Left renal pelvis (tissue), 4 donors: ENCODE data around the gene ERC2. TPM values are rescaled to one million over a fixed set of nuclear protein-coding genes. Genes with fewer than 3 reads are reported as not detected.
"Not testable (repeated sequence)": the region's sequence is repeated elsewhere in the genome, so short reads cannot be mapped to it uniquely, and the experiment has no call there.

Source experiments
- DNase-seq, 4 donors: peaks; one replicate each; pipeline ENCODE4 v3.0.0-alpha.2; 2013; ENCODE audit warnings: low read depth in 4 of 4, low spot score in 3 of 4
- polyA plus RNA-seq, 4 donors: library from polyadenylated mRNA; unstranded; fragments of 120-200 nt; gene quantifications; one replicate each; pipeline ENCODE4 v1.2.1, GENCODE V29; 2013; ENCODE audit not compliant: insufficient read length in 4 of 4

The ERC2 gene
- polyA plus RNA-seq, 4 donors, result 1.2 to 5.3 (median 2.9) TPM

DNA sequence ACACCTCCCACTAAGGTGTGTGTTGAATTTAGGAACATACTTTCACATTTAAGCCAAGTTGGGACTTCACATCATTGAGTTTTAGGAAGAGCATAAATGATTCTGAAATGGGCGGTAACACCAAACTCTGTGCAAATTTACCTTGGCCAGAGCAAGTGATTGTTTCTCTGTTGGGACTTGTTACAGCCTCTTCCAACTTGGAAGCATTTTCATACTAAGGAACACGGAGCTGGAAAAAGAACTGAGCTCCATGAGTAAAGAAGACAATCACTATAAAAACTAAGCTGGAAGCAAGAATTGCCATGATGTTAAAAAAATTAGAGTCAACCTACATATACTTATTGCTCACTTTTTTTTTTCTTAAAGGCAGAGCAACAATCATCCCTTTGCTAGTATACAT is 371.3 kb downstream of the ERC2 start:
- no peak for DNase-seq

- DNase-seq, result no peak
Measured at GRCh38 chr3:56094170-56094569, 374.1 kb downstream of the ERC2 start.

- no peak for DNase-seq
Measured at GRCh38 chr3:56089739-56090138, 378.5 kb downstream of the ERC2 start.

DNA sequence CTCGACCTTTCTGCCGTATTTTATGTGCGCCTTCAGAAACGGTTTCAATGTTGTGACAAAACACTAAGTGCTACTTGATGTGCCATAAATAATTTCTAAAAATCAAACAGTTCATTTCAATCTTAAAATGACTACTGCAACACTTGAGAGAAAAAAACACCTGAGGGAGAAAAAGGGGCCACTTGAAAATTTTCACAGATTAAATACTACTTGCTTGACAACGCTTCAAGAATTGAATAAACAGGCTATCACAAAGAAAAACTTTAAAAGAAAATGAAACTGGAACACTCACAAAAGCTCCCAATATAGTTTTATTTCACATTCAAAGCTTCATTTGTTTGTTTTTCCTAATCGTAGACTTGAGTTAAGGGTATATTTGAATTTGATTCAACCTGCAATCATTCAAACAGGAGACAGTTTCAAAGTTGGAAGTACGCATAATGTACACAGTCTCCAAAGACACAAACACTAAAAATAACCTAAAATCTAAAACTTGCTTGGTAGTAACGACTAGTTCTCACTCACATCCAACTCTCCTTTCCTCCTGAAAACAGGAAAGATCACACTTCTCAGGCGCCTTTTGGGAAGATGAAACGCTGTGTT is 380.7 kb downstream of the ERC2 start:
- no peak for DNase-seq

GRCh38 chr3:56086355-56086754 is 381.9 kb downstream of the ERC2 start:
- no peak for DNase-seq

GRCh38 chr3:56081246-56081645 is 387.0 kb downstream of the ERC2 start:
- no peak for DNase-seq

DNA sequence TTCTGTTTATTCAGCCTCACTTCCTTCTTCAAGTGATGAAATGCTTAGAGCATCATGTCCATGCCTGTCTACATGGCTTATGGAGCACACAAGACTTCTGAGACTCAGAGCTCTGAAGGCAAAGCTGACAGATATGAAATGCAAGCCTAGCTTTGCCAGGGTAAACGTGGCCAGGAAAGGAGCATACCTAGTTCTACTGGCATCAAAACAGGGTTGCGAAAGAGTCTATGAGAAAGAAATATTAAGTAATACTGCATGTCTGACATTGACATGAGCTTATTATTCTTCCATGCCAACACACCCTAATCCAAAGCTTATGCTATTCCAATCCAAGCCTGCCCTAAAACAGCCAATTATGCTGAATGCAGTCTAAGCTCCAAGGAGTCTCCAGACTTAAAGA is 391.5 kb downstream of the ERC2 start:
- DNase-seq, result no peak

GRCh38 chr3:56075089-56075488 is 393.2 kb downstream of the ERC2 start:
- no peak for DNase-seq

DNA sequence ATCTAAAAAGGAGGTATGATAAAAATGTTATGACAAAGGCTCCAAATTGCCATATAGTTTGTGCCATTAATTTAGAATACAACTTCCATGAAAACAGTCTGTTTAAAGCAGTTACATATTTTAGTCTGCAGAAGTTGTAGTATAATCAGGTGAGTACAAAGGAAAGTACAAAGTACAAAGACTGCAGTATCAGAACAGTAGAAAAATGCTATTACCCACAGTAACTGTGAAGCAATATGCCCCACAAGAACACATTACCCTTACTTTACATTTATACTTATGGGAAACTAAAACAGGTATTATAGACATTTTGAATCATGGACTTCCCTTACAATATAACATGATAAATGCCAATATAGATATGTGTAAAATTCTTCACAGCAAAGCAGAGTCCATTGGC is 398.5 kb downstream of the ERC2 start:
- DNase-seq, result no peak

- DNase-seq, result not testable (repeated sequence)
Measured at GRCh38 chr3:56066405-56066804, 401.9 kb downstream of the ERC2 start.

DNA sequence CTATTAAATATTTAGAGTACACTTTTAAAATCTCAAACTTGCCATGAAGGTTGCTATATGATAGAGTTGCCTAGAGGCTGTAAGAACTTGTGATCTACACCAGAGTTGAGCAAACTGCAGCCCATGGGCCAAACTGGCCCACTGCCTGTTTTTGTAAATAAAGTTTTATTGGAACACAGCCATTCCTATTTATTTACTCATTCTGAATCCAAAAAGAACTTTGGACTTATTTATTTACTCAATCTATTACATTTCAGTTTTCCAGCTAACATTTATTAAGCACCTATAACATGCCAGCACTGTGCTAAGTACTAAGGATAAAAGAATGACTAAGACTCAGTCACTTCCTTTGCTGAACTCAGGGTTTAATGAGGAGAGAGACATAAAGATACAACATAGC is 403.6 kb downstream of the ERC2 start:
- no peak for DNase-seq

DNA sequence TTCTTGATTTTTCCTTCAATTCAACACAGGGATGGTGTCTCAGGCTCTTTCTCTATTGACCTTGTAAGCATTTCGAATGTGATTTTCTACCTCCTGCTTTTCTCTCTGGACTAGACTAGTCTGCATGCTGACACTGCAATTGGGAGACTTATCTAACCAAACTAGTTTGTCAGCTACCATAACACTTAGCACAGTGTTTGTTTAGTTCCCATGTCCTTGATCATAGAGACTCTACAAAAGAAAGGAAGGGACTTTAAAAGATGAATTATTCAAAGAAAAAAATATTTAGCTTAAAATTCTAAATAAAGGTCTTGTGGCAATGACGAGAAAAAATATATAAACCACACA is 407.0 kb downstream of the ERC2 start:
- DNase-seq, result no peak

DNA sequence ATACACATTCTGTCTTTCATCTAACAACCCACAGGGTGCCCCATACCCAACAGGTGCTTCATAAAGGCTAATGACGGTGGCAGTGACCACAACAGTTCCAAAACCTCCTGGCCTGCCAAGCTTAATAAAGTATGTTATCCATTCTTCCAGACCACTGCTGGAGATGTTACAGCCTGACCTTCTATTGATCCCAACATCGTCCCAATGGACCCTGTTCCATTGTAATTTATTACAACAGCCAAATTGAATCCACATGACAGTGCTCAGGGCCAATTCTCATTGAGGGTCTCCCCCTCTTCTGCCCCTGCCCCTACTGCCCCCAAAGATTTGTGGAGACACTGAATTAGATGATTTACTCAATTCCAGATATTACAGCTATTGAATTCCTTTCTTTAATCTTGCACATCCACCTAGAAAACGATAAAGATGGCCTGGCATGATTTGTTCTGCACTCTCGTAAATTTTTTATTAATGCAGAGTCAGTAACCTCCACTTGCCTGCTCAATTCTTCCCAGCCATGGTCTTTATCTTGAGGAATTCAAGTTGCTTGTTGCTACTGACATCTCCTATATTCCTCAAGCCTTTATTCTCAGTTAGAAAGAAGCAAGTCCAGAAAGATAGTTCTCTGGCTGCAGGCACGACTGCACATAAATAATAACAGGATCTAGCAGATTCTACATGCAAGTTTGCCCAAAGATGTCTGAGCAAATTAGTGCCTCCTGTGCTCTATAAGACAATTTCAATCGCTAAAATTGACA is 407.6 kb downstream of the ERC2 start:
- DNase-seq, result no peak

- DNase-seq, result no peak
Measured at GRCh38 chr3:56059731-56060130, 408.5 kb downstream of the ERC2 start.

GRCh38 chr3:56055951-56056350 is 412.3 kb downstream of the ERC2 start:
- DNase-seq, result no peak

DNA sequence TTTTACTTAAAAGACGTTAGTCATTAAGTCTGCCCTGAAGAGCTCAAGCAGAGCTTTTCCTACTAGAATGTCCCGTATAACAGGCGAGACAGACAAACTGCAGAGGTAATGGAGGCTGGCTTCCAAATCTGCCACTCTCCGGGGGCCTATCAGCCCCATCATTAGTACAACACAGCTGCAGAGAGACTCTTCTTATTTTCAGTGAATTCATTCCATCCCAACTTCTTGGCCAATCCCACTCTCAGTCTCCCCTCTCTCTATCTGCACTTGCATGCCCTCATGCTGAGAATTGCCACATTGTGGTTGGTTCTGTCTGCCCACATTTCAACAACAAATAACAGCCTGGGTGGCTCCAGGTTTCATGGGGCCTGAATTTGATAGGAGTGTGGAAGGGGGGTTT is 412.7 kb downstream of the ERC2 start:
- no peak for DNase-seq

DNA sequence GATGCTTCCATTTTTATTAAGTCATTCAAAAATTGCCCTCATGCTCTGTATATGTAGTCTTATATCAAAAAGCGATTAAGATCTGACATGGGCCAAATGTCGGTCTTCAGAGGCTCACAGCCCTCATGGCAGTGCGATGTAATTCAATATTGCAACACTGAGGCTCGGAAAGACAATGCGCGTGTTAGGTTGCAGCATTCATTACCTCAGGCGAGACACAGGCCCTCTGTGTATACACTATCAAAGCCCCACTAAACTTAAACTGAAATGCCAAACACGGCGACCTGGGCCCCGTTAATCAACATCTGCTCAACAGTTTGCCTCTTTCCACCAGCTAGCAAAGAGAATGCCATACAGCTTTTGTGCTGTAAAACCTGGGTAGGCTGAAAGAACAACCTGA is 413.4 kb downstream of the ERC2 start:
- DNase-seq, result no peak

DNA sequence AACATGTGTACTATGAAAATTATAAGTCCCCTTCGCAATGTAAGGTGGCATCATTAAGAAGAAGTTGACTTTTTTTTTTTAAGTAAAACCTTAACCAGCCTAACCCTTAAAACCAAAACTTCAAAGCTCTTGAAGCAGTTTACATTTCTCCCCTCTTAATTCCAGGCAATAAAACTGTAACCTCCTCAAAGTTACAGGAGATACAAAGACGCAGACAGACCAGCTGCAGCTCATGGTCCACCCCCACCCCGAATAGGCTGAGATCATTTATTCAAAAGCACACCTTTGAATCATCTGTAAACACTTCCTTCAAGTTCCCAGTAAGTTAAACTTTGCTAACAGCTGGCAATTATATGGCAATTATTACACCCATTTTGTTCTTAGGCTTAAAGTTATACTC is 414.5 kb downstream of the ERC2 start:
- DNase-seq, result no peak

DNA sequence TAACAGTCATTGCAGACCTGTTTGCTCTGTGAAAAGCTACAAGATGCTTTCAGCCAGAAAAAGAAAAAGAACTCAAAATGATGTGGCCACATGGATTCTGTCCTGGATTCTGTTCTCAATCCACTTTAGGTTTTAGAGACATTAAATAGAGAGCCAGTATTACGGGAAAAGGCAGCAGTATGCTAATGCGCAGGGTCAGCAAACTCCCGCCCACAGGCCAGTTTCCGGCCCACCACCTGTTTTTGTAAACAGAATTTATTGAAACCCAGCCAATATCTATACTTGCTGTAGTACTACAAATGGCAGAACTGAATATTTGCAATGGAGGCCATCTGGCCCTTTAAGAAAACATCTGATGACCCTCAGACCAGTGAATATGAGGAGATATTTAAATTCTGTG is 416.1 kb downstream of the ERC2 start:
- no peak for DNase-seq

GRCh38 chr3:56051052-56051451 is 417.2 kb downstream of the ERC2 start:
- DNase-seq, result no peak

DNA sequence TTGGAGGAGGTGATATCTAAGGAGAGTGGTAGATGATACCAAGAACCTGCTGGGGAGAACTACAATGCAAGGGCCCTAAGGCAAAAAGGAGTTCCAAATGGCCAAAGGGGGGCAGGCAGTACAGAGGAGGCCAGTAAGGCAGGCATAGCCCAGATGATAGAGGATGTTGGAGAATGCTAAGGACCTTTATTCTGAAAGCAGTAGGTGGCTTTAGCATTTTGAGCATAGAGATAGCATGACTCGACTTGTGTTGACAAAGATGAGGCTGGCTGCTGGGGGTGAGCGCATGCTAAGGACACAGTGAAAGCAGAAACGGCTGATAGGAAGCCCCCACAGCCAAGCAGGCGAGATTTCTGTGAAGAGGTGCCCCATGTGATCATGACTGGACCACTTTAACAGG is 419.3 kb downstream of the ERC2 start:
- no peak for DNase-seq

GRCh38 chr3:56048331-56048730 is 419.9 kb downstream of the ERC2 start:
- no peak for DNase-seq
